H1 (cell line): ENCODE measurements around the gene SCIMP. TPM values are rescaled to one million over a fixed set of nuclear protein-coding genes. Genes with fewer than 3 reads are reported as not detected.

Source experiments
- ATF3 ChIP-seq: IDR thresholded peaks from 2 replicates; pipeline ENCODE4 v1.6.1; 2011; ENCODE audit warnings: low read depth, mild to moderate bottlenecking, low read length; ENCODE audit not compliant: insufficient read depth
- BCL11A ChIP-seq, 2 experiments: IDR thresholded peaks; one replicate each; pipeline ENCODE4 v1.6.1; 2011; ENCODE audit warnings: low read depth in 2 of 2, low read length in 2 of 2, mild to moderate bottlenecking in 2 of 2
- CEBPB ChIP-seq: IDR thresholded peaks from 2 replicates; pipeline ENCODE4 v1.6.1; 2012; ENCODE audit warnings: low read depth, low read length
- CHD1 ChIP-seq: IDR thresholded peaks from 2 replicates; pipeline ENCODE4 v1.6.1; 2012; ENCODE audit warnings: low read depth, low read length, improper control_type of control experiment
- CHD2 ChIP-seq: IDR thresholded peaks from 2 replicates; pipeline ENCODE4 v1.6.1; 2012; ENCODE audit warnings: low read length, improper control_type of control experiment
- CTCF ChIP-seq, 3 experiments: IDR thresholded peaks; 1 replicate in 2 of 3; 2 replicates in 1 of 3; pipeline versions ENCODE4 v1.5.1 to v1.6.1; 2011; ENCODE audit warnings: low read length in 3 of 3, mild to moderate bottlenecking in 3 of 3, inconsistent platforms in 2 of 3, low read depth in 1 of 3, moderate library complexity in 1 of 3; ENCODE audit not compliant: insufficient read depth in 1 of 3; ENCODE audit errors: control extremely low read depth in 1 of 3
- EP300 ChIP-seq, 2 experiments: IDR thresholded peaks; 1 replicate in 1 of 2; 2 replicates in 1 of 2; pipeline ENCODE4 v1.6.1; 2011 to 2012; ENCODE audit warnings: low read depth in 2 of 2, low read length in 2 of 2, mild to moderate bottlenecking in 2 of 2, borderline replicate concordance in 1 of 2, inconsistent platforms in 1 of 2, moderate library complexity in 1 of 2
- FOSL1 ChIP-seq: IDR thresholded peaks from 2 replicates; pipeline ENCODE4 v1.6.1; 2011; ENCODE audit warnings: mild to moderate bottlenecking, low read depth, low read length, moderate library complexity; ENCODE audit not compliant: insufficient read depth
- GABPA ChIP-seq: IDR thresholded peaks from 2 replicates; pipeline ENCODE4 v1.6.1; 2011; ENCODE audit warnings: mild to moderate bottlenecking, low read length, moderate library complexity, borderline replicate concordance; ENCODE audit not compliant: insufficient read depth
- GTF2F1 ChIP-seq: IDR thresholded peaks from 2 replicates; pipeline ENCODE4 v1.6.1; 2012; ENCODE audit warnings: low read depth, low read length, improper control_type of control experiment, borderline replicate concordance
- HDAC6 ChIP-seq: IDR thresholded peaks from one replicate; pipeline ENCODE4 v1.7.1; 2012; ENCODE audit warnings: low read depth, mild to moderate bottlenecking, inconsistent platforms, low read length, moderate library complexity
- KDM4A ChIP-seq: IDR thresholded peaks from one replicate; pipeline ENCODE4 v1.7.1; 2012; ENCODE audit warnings: low read depth, mild to moderate bottlenecking, moderate library complexity, low read length, inconsistent platforms; ENCODE audit not compliant: severe bottlenecking
- MAX ChIP-seq: IDR thresholded peaks from 2 replicates; pipeline ENCODE4 v1.6.1; 2012; ENCODE audit warnings: inconsistent platforms
- RNF2 ChIP-seq: fragments of 200-900, 300-1000 bp; sonication (generic); IDR thresholded peaks from 2 replicates; pipeline ENCODE4 v1.7.1; 2016; ENCODE audit warnings: borderline replicate concordance, low read depth, mild to moderate bottlenecking, antibody characterized with exemption, low read length; ENCODE audit not compliant: poor library complexity, severe bottlenecking; ENCODE audit errors: missing control alignments
- SIRT6 ChIP-seq: IDR thresholded peaks from one replicate; pipeline ENCODE4 v1.7.1; 2012; ENCODE audit warnings: low read length, inconsistent platforms
- SP4 ChIP-seq: IDR thresholded peaks from 2 replicates; pipeline ENCODE4 v1.6.1; 2012; ENCODE audit warnings: low read length, inconsistent platforms
- TCF12 ChIP-seq: IDR thresholded peaks from 2 replicates; pipeline ENCODE4 v1.6.1; 2011; ENCODE audit warnings: low read depth, mild to moderate bottlenecking, low read length
- TEAD4 ChIP-seq: IDR thresholded peaks from 2 replicates; pipeline ENCODE4 v1.6.1; 2012; ENCODE audit warnings: low read depth, low read length, inconsistent platforms, mixed read lengths
- USF2 ChIP-seq: IDR thresholded peaks from 2 replicates; pipeline ENCODE4 v1.6.1; 2011; ENCODE audit warnings: low read length, improper control_type of control experiment
- polyA plus RNA-seq, 7 experiments: library from polyadenylated mRNA; depleted of rRNA in 3 of 7; stranded (reverse) in 5 of 7; unstranded in 2 of 7; fragments of >200 nt in 5 of 7; fragments of 200-250 nt in 2 of 7; gene quantifications; 1 replicate in 5 of 7; 2 replicates in 1 of 7; 4 replicates in 1 of 7; pipeline versions ENCODE4 v1.2.1 to v1.2.3, GENCODE V29; 2011 to 2013; ENCODE audit warnings: missing spikeins in 2 of 7, mixed read lengths in 2 of 7
- total RNA-seq: library from RNA; stranded (reverse); fragmentation: NEBNext Ultra II Directional; extraction: Animal tissue kit (Norgen Biotek cat#: 25700); gene quantifications from 2 replicates; pipeline ENCODE4 v1.2.1, GENCODE V29; 2021

SCIMP gene
- total and polyA plus RNA-seq, 2 of the 8 experiments (the other 6 are each of a cell fraction or from before 2014, with no cell fraction given) = not detected

GRCh38 chr17:5281814-5282641, 47.4 kb upstream of the SCIMP start, which contains the start of gene RABEP1 (continued):
- TF ChIP-seq USF2 (peak; percentile 90), HDAC6 (no peak), GABPA (no peak), MAX (0 out of 2 replicates have a peak, but pooled peaks have one; percentile 39), SP4 (no peak), KDM4A (peak; percentile 76), EP300 (IDR thresholded peaks at IDR 0.05; ENCODE audit: borderline replicate concordance in 1 of 2, low read depth in 2 of 2, low read length in 2 of 2) (no peak), FOSL1 (no peak), CEBPB (no peak), RNF2 (no peak), CHD1 (no peak), TEAD4 (peak; percentile 98), TCF12 (no peak), CHD2 (peak; percentile 42; the same call in 1 of the 2 replicates), SIRT6 (no peak), BCL11A (IDR thresholded peaks at IDR 0.05; ENCODE audit: low read depth in 2 of 2, low read length in 2 of 2) (no peak), CTCF (IDR thresholded peaks at IDR 0.05; ENCODE audit: control extremely low read depth in 1 of 3, insufficient read depth in 1 of 3, low read depth in 1 of 3, low read length in 3 of 3) (no peak), GTF2F1 (no peak), ATF3 (peak; percentile 90)
